AG10803 (cell line): Measurements from ENCODE around the gene CFAP97D1.

Experiments
- DNase-seq: peaks from one replicate; pipeline ENCODE4 v3.0.0; 2010; ENCODE audit warnings: low read depth
- H3K4me3 ChIP-seq: 2 replicates; pipeline ENCODE4 v1.5.1; 2011; ENCODE audit warnings: mild to moderate bottlenecking, low read length, control low read depth
- CTCF ChIP-seq: conservative IDR thresholded peaks from 2 replicates; pipeline ENCODE4 v1.5.1; 2011; ENCODE audit warnings: mild to moderate bottlenecking, low read length, control low read depth, inconsistent platforms

Gene CFAP97D1

GRCh38 chr17:43767053-43767712, 13.1 kb upstream of the CFAP97D1 start:
- no peak for TF ChIP-seq CTCF
- DNase-seq: no peak
- H3K4me3 ChIP-seq: no peak overlapping the region

GRCh38 chr17:43767713-43768059, 12.5 kb upstream of the CFAP97D1 start:
- DNase-seq: no peak
- no peak overlapping the region for H3K4me3 ChIP-seq
- no peak for TF ChIP-seq CTCF

GRCh38 chr17:43768382-43768781, 11.9 kb upstream of the CFAP97D1 start:
- H3K4me3 ChIP-seq: no peak overlapping the region
- TF ChIP-seq CTCF: no peak
- DNase-seq: no peak

GRCh38 chr17:43768943-43769342, 11.3 kb upstream of the CFAP97D1 start:
- no peak for TF ChIP-seq CTCF
- no peak overlapping the region for H3K4me3 ChIP-seq

GRCh38 chr17:43769426-43769825, 10.8 kb upstream of the CFAP97D1 start:
- no peak overlapping the region for H3K4me3 ChIP-seq
- no peak for TF ChIP-seq CTCF
- no peak for DNase-seq

More at GRCh38 chr17:43768943-43769342, 11.3 kb upstream of the CFAP97D1 start:
- no peak for DNase-seq

- no peak overlapping the region for H3K4me3 ChIP-seq
- no peak for TF ChIP-seq CTCF
- no peak for DNase-seq
These were observed 10.4 kb upstream of the CFAP97D1 start for GRCh38 chr17:43769859-43770258.

- H3K4me3 ChIP-seq: no peak overlapping the region
- DNase-seq: no peak
- TF ChIP-seq CTCF: no peak
These were observed 9.3 kb upstream of the CFAP97D1 start for GRCh38 chr17:43770957-43771356.
